GM12801 (cell line): ENCODE measurements around the gene KRT7.

Source experiments
- CTCF ChIP-seq: IDR thresholded peaks from one replicate; pipeline ENCODE4 v1.5.1; 2011; ENCODE audit warnings: control low read depth; ENCODE audit not compliant: insufficient read length; ENCODE audit errors: extremely low read depth

Gene KRT7

GRCh38 chr12:52200781-52201450 is 32.1 kb upstream of the KRT7 start:
- TF ChIP-seq CTCF = no peak

- TF ChIP-seq CTCF = no peak
Measured at GRCh38 chr12:52201451-52201839, 31.6 kb upstream of the KRT7 start.

- no peak for TF ChIP-seq CTCF
Measured at GRCh38 chr12:52202361-52203078, 30.5 kb upstream of the KRT7 start.

DNA sequence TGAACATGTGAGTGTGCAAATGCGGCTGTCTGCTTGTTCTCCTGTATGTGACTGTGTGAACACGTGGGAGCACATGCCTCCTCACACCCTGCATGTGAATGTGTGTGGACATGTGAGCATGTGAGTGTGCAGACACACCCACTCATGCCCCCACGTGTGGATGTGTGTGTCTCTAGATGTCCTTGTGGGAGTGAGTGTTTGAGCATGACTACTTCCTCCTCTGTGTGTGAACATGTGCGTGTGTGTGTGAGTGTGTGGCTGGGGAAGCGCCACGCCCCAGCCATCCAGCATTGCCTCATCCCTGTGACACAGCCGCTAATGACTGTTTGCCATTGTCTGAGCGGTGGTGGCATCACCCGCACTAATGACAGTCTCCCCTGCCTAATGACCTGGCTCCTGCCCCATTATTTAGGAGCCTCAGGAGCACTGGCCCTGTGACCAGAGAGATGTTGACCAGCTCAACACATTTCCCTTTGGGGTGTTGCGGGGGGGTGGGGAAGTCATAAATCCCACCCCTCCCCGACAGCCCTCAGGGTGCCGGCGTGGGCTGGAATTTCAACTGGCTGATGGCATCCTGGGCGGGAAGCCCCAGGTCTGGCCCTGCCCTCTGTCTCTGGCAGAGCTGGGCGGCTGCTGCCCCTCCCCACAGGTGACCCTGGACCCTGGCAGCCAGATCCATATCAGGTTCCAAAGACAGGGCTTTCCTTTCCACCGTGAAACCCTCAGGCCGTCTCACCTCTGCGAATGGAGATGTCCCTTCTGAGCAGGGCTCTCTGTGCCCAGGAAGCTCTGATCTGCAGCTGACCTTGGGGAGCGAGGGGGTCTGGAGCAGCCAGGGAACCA is 29.7 kb upstream of the KRT7 start:
- no peak for TF ChIP-seq CTCF

- TF ChIP-seq CTCF = no peak
Measured at GRCh38 chr12:52204095-52204930, 28.7 kb upstream of the KRT7 start.

- TF ChIP-seq CTCF = no peak
Measured at GRCh38 chr12:52204931-52205505, 28.0 kb upstream of the KRT7 start.
